Thoracic aorta (tissue), 2 donors: ENCODE measurements around the gene KCNH2. TPM values are rescaled to one million over a fixed set of nuclear protein-coding genes. Genes with fewer than 3 reads are reported as not detected.

Experiments used
- ATAC-seq: fragments of 150-250 bp; one replicate; pipeline ENCODE4 v1.8.0; 2017; ENCODE audit warnings: low read depth; ENCODE audit not compliant: insufficient number of reproducible peaks, low FRiP score
- DNase-seq: peaks from one replicate; pipeline ENCODE4 v3.0.0-alpha.2; 2020; ENCODE audit warnings: low spot score
- H3K27ac ChIP-seq, 2 donors: fragments of 200-600 bp; sonication (generic); 1 replicate in 1 of 2; 2 replicates in 1 of 2; pipeline ENCODE4 v1.5.1; 2016; ENCODE audit warnings: mild to moderate bottlenecking in 2 of 2, moderate library complexity in 2 of 2
- H3K27me3 ChIP-seq: fragments of 200-600 bp; sonication (generic); replicated peaks from 2 replicates; pipeline ENCODE4 v1.6.0; 2016; ENCODE audit warnings: mild to moderate bottlenecking; ENCODE audit not compliant: insufficient read depth
- H3K36me3 ChIP-seq: fragments of 200-600 bp; sonication (generic); one replicate; pipeline ENCODE4 v1.5.1; 2016
- H3K4me1 ChIP-seq, 2 donors: fragments of 200-600 bp; sonication (generic); 1 replicate in 1 of 2; 2 replicates in 1 of 2; pipeline versions ENCODE4 v1.5.1 to v1.6.0; 2016; ENCODE audit warnings: low read depth in 2 of 2, mild to moderate bottlenecking in 1 of 2; ENCODE audit not compliant: control insufficient read depth in 1 of 2
- H3K4me3 ChIP-seq: fragments of 200-600 bp; sonication (generic); 2 replicates; pipeline ENCODE4 v1.5.1; 2016; ENCODE audit warnings: mild to moderate bottlenecking
- H3K9me3 ChIP-seq: fragments of 200-600 bp; sonication (generic); 2 replicates; pipeline ENCODE4 v1.5.1; 2016
- total RNA-seq, 2 donors: library from RNA; depleted of rRNA; stranded (reverse); fragments of >200 nt; gene quantifications; one replicate each; pipeline versions ENCODE4 v1.1.0 to v1.2.3, GENCODE V29; 2016
- TF ChIP-seq, protein P1 (sequence below): fragments of 200-600 bp; sonication (generic); IDR thresholded peaks from one replicate; pipeline ENCODE4 v1.5.1; 2019; ENCODE audit warnings: antibody characterized with exemption

Gene KCNH2
- total RNA-seq, 2 donors from 2014 or later = 1.2 TPM; not detected in 1

DNA sequence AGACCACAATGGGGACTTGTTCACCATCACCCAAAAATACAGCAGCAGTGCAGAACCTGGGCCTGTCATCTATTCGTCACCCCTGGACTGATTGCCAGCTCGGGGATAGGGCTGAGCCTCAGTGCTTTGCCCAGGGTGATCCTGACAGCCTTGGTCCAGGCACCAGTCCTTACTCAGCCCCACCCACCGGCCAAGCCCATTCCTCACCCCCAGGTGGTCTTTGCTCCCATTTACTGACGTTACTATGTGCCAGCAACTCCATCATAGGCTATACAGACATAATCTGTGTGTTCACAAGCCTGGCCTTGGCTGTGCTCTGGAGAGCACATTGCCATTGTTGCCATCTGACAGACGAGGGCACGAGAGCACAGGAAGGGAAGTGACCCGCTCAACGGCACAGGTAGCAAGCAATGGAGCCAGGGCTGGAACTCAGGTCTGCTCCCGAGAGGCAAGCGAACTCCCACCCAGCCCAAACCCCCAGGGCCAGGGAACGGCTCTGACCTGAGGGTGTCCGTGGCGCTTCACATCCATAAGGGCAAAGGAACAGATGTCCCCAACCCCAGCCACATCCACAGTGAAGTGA, 39.3 kb upstream of the KCNH2 start:
- H3K9me3 ChIP-seq = no peaks in the 10 kb centered on the region
- H3K27ac ChIP-seq = no peak overlapping the region
- TF ChIP-seq, protein P1, sequence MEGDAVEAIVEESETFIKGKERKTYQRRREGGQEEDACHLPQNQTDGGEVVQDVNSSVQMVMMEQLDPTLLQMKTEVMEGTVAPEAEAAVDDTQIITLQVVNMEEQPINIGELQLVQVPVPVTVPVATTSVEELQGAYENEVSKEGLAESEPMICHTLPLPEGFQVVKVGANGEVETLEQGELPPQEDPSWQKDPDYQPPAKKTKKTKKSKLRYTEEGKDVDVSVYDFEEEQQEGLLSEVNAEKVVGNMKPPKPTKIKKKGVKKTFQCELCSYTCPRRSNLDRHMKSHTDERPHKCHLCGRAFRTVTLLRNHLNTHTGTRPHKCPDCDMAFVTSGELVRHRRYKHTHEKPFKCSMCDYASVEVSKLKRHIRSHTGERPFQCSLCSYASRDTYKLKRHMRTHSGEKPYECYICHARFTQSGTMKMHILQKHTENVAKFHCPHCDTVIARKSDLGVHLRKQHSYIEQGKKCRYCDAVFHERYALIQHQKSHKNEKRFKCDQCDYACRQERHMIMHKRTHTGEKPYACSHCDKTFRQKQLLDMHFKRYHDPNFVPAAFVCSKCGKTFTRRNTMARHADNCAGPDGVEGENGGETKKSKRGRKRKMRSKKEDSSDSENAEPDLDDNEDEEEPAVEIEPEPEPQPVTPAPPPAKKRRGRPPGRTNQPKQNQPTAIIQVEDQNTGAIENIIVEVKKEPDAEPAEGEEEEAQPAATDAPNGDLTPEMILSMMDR = no peak
- H3K36me3 ChIP-seq = no peaks in the 10 kb centered on the region
- no peaks in the 10 kb centered on the region for H3K27me3 ChIP-seq
- H3K4me1 ChIP-seq = peaks cover 9 to 26% of the 10 kb centered on the region in 2 donors
- no peak for ATAC-seq
- H3K4me3 ChIP-seq = peak overlapping the region; percentile 34
- DNase-seq = no peak

DNA sequence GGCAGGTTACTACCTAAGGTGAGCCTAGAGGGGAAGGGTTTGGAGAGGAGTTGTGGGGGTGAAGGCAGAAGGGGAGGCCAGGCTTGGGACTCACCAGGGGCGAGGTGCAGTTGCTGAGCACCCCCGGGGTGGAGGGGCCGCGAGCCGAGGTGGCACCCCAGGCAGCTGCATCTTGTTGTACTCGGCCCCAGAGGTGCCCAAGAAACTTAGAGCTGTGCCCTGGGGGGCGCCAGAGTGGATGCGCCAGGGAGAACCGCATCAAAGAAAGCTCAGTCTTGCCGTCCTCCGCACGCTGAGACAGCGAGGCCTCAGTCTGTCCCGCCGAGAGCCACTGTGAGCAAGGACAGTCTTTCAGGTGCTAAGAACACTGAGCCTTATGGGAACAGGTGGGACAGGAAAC, 38.8 kb upstream of the KCNH2 start:
- peaks cover 9 to 26% of the 10 kb centered on the region in 2 donors for H3K4me1 ChIP-seq
- TF ChIP-seq, protein P1 = no peak
- H3K4me3 ChIP-seq = no peak overlapping the region
- H3K27ac ChIP-seq = no peak overlapping the region
- ATAC-seq = no peak
- no peaks in the 10 kb centered on the region for H3K27me3 ChIP-seq
- H3K9me3 ChIP-seq = no peaks in the 10 kb centered on the region
- H3K36me3 ChIP-seq = no peaks in the 10 kb centered on the region
- no peak for DNase-seq

DNA sequence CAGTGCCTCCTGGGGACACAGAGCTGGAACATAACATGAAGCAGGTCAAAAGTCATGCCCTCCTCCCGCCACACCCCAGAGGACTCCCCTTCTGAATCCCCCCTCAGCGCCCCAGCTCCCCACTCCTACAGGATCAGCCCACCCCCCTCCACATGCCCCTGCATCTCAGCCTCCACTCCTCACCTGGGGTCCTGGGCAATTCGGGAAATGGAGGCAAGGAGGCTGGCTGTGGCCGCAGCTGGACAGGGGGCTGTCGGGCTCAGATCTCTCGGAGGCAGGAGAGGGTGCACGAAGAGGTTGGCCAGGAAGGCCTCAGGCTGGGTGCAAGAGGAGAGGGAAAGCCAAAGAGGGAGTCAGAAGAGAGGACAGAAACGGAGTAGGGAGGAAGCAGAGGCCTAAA, 38.4 kb upstream of the KCNH2 start:
- Histone ChIP-seq H3K36me3 (no peaks in the 10 kb centered on the region), H3K4me1 (peaks cover 9 to 26% of the 10 kb centered on the region in 2 donors), H3K27me3 (no peaks in the 10 kb centered on the region), H3K9me3 (no peaks in the 10 kb centered on the region), H3K27ac (no peak overlapping the region), H3K4me3 (no peak overlapping the region)
- DNase-seq (no peak), ATAC-seq (no peak)
- TF ChIP-seq, protein P1 = no peak

DNA sequence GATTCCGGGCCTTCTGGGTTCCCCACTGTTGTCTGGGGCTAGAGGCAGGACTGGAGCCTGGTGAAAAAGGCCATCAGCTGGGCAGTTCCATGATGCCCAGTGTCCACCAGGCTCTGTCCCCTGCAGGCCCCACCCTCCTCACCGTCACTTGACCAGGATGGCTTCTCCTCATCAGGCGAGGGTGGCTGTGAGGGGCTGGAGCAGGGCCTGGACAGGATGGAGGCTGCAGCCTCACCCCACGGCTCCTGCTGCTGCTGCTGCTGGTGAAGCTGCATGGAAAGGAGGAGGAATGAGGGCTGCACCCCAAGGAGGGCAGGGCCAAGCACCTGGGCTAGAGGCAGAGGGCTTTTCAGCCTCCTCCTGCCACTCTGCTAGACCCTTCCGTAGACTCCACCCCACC, 37.8 kb upstream of the KCNH2 start:
- Histone ChIP-seq H3K27me3 (no peaks in the 10 kb centered on the region), H3K9me3 (no peaks in the 10 kb centered on the region), H3K4me3 (no peak overlapping the region), H3K4me1 (peaks cover 9 to 26% of the 10 kb centered on the region in 2 donors), H3K27ac (no peak overlapping the region), H3K36me3 (no peaks in the 10 kb centered on the region)
- ATAC-seq (no peak), DNase-seq (no peak)
- TF ChIP-seq, protein P1 = no peak

DNA sequence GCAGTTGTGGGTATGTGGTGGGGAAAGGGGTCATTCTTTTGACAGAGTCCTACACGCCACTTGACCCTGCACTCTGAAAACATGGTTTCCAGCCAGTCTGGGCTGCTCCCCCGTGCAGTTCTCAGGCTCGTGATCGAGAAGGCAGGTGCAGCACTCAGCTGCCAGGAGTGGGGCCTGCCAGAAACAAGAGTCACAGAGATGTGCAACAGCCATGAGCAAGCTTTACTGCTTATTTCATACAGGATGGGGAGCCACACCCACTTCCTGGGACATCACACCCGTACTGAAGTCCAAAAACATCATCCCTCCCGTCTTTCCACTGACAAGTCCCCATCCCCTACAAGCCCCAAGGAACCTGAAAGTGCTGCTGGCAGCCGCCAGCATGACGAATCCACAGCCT, 36.8 kb upstream of the KCNH2 start:
- Histone ChIP-seq H3K4me1 (peaks cover 9 to 26% of the 10 kb centered on the region in 2 donors), H3K27me3 (peaks cover 2% of the 10 kb centered on the region), H3K36me3 (no peaks in the 10 kb centered on the region), H3K27ac (no peak overlapping the region), H3K4me3 (no peak overlapping the region), H3K9me3 (no peaks in the 10 kb centered on the region)
- DNase-seq = no peak
- ATAC-seq = no peak
- TF ChIP-seq, protein P1 = no peak
